WTC11 (cell line): Measurements from ENCODE around the gene LPGAT1.

Source experiments
- AFF4 ChIP-seq: sonication (generic); formaldehyde crosslinking; IDR thresholded peaks from 2 replicates; pipeline ENCODE4 v1.8.1; 2023; ENCODE audit warnings: mild to moderate bottlenecking, missing genetic modification reagents, borderline replicate concordance
- ATF2 ChIP-seq: sonication (generic); formaldehyde crosslinking; IDR thresholded peaks from 2 replicates; pipeline ENCODE4 v1.8.1; 2022; ENCODE audit warnings: low read depth, missing genetic modification reagents, borderline replicate concordance
- CREB1 ChIP-seq: sonication (generic); formaldehyde crosslinking; IDR thresholded peaks from 2 replicates; pipeline ENCODE4 v1.8.0; 2023; ENCODE audit warnings: mild to moderate bottlenecking, missing genetic modification reagents
- CTCF ChIP-seq: fragments of 200-600 bp; IDR thresholded peaks from 2 replicates; pipeline ENCODE4 v1.8.0; 2022; ENCODE audit warnings: antibody characterized with exemption
- E2F4 ChIP-seq: sonication (generic); formaldehyde crosslinking; IDR thresholded peaks from 2 replicates; pipeline ENCODE4 v1.8.1; 2022; ENCODE audit warnings: low read depth, mild to moderate bottlenecking, moderate library complexity, missing genetic modification reagents, borderline replicate concordance
- FOXP4 ChIP-seq: sonication (generic); formaldehyde crosslinking; IDR thresholded peaks from 2 replicates; pipeline ENCODE4 v1.8.0; 2022; ENCODE audit warnings: mild to moderate bottlenecking, missing genetic modification reagents
- HMGXB4 ChIP-seq: sonication (generic); formaldehyde crosslinking; IDR thresholded peaks from 2 replicates; pipeline ENCODE4 v1.8.1; 2023; ENCODE audit warnings: mild to moderate bottlenecking, moderate library complexity, missing genetic modification reagents
- IRF2 ChIP-seq: sonication (generic); formaldehyde crosslinking; IDR thresholded peaks from 2 replicates; pipeline ENCODE4 v1.8.0; 2022; ENCODE audit warnings: low read depth, missing genetic modification reagents, borderline replicate concordance
- JUN ChIP-seq: sonication (generic); formaldehyde crosslinking; IDR thresholded peaks from 2 replicates; pipeline ENCODE4 v1.8.0; 2023; ENCODE audit warnings: mild to moderate bottlenecking, missing genetic modification reagents
- MAX ChIP-seq: sonication (generic); formaldehyde crosslinking; IDR thresholded peaks from 2 replicates; pipeline ENCODE4 v1.8.0; 2022; ENCODE audit warnings: mild to moderate bottlenecking, missing genetic modification reagents
- SMAD3 ChIP-seq: sonication (generic); formaldehyde crosslinking; IDR thresholded peaks from 2 replicates; pipeline ENCODE4 v1.8.0; 2022; ENCODE audit warnings: missing genetic modification reagents, mild to moderate bottlenecking, borderline replicate concordance
- SMAD4 ChIP-seq: sonication (generic); formaldehyde crosslinking; IDR thresholded peaks from 2 replicates; pipeline ENCODE4 v1.8.0; 2022; ENCODE audit warnings: mild to moderate bottlenecking, missing genetic modification reagents
- TP53 ChIP-seq: sonication (generic); formaldehyde crosslinking; IDR thresholded peaks from 2 replicates; pipeline ENCODE4 v1.8.1; 2023; ENCODE audit warnings: mild to moderate bottlenecking, missing genetic modification reagents

- TF ChIP-seq CTCF (no peak), JUN (CRISPR knock-in tag) (no peak), MAX (no peak), AFF4 (no peak), ATF2 (no peak), IRF2 (CRISPR knock-in tag) (no peak), SMAD4 (CRISPR knock-in tag) (no peak), HMGXB4 (CRISPR knock-in tag) (no peak), CREB1 (CRISPR knock-in tag) (no peak), FOXP4 (CRISPR knock-in tag) (no peak), TP53 (CRISPR knock-in tag) (no peak), E2F4 (no peak), SMAD3 (no peak)
Observed at GRCh38 chr1:211742889-211743529, 87.6 kb downstream of the LPGAT1 start.
